Measurements from ENCODE around the gene CMTM3.

The CMTM3 gene

GRCh38 chr16:66637806-66638205 lies 33.3 kb downstream of the CMTM3 start:
- no peak for DNase-seq

GRCh38 chr16:66639091-66639885 lies 34.8 kb downstream of the CMTM3 start:
- DNase-seq: no peak

GRCh38 chr16:66640724-66641314 lies 36.3 kb downstream of the CMTM3 start:
- DNase-seq: no peak

GRCh38 chr16:66641387-66641786 lies 36.9 kb downstream of the CMTM3 start:
- DNase-seq: no peak

GRCh38 chr16:66647866-66648265 lies 43.4 kb downstream of the CMTM3 start:
- DNase-seq: no peak

- DNase-seq: no peak
These were observed 44.7 kb downstream of the CMTM3 start for GRCh38 chr16:66649167-66649566.

- no peak for DNase-seq
These were observed 45.2 kb downstream of the CMTM3 start for GRCh38 chr16:66649636-66650205.

GRCh38 chr16:66650707-66651473 lies 46.4 kb downstream of the CMTM3 start:
- peak; percentile 91 for DNase-seq

GRCh38 chr16:66651474-66651765 lies 46.9 kb downstream of the CMTM3 start:
- no peak for DNase-seq

GRCh38 chr16:66651965-66652364 lies 47.5 kb downstream of the CMTM3 start:
- no peak for DNase-seq

- no peak for DNase-seq
These were observed 48.3 kb downstream of the CMTM3 start for GRCh38 chr16:66652661-66653360.

- no peak for DNase-seq
These were observed 49.3 kb downstream of the CMTM3 start for GRCh38 chr16:66653581-66654350.

- no peak for DNase-seq
These were observed 52.0 kb downstream of the CMTM3 start for GRCh38 chr16:66656547-66656946.

GRCh38 chr16:66658143-66658859 lies 53.8 kb downstream of the CMTM3 start:
- DNase-seq: peak; percentile 25

- DNase-seq: no peak
These were observed 54.3 kb downstream of the CMTM3 start for GRCh38 chr16:66658860-66659190.

GRCh38 chr16:66660422-66661209 lies 56.1 kb downstream of the CMTM3 start:
- peak; percentile 79 for DNase-seq

- DNase-seq: no peak
These were observed 56.7 kb downstream of the CMTM3 start for GRCh38 chr16:66661210-66661560.

- peak; percentile 7 for DNase-seq
These were observed 57.3 kb downstream of the CMTM3 start for GRCh38 chr16:66661671-66662346.

- DNase-seq: peak; percentile 12
These were observed 58.1 kb downstream of the CMTM3 start for GRCh38 chr16:66662445-66663194.
